Cardiac septum (tissue), 1 donor: Measurements from ENCODE around the gene GRAMD2A. TPM values are rescaled to one million over a fixed set of nuclear protein-coding genes. Genes with fewer than 3 reads are reported as not detected.

ENCODE experiments used
- DNase-seq: peaks from one replicate; pipeline ENCODE4 v3.0.0-alpha.2; 2020; ENCODE audit warnings: low spot score
- intact Hi-C: fragments of 100-400 bp; cut with DNase I; formaldehyde crosslinking; loops from one replicate; pipeline ENCODE4 v1.14.0; 2022
- long read RNA-seq: library from polyadenylated mRNA; unstranded; transcript quantifications from one replicate; pipeline ENCODE4 v2.0.0, GENCODE V29; 2021
- total RNA-seq: library from RNA; stranded (reverse); fragmentation: NEBNext Ultra II Directional; extraction: Animal tissue kit (Norgen Biotek cat#: 25700); gene quantifications from one replicate; pipeline ENCODE4 v1.2.1, GENCODE V29; 2021
- donor health status: DM: no; HTN: no; CAD: no.

The GRAMD2A gene
- total RNA-seq, result not detected
- long read RNA-seq, result 0 reads

DNA sequence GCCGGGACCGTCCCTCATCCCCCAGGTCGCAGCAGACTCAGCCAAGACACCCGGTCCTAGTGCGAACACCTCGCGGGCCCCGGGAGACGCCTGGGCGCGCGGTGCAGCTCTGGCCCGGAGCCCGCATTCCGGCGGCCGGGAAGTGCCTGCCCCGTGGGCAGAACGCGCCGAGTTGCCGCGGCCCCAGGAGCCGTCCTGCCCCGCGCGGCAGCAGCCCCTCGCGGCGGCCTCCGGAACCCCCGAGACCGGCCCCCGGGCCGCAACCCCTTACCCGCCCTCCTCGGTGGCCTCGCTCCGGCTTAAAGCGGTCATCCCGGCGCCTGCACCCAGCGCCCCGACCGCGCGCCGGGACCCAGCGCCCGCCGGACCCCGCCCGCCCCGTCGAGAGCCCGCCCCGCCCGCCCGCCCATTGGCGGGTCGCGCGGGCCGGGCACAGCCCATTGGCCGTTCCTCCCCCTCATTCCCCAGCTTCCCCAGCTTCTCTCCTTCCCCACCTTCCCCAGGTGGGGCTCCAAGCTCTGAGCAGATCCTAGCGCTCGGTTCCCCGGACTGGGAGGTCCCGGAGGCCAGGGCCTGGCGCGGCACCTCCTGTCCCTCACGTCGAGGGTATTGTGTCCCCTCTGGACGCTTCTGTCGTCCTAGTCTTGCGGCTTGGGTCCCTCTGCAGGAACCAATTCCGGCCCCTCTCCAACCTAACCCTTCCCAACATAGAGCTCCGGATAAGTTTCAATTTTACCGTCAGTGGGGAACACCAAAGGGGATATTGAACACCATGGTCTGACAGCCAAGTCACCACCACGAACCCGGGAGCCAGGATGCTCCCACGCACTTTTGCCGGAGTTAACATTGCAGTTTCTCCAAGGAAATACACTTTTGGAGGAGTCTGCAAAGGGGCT, at the start of gene GRAMD2A:
TSS of gene GRAMD2A (minus strand) at position 328 of the 896 bp plus-strand sequence.
- DNase-seq, result no peak
- intact Hi-C loops, result no loop called here

DNA sequence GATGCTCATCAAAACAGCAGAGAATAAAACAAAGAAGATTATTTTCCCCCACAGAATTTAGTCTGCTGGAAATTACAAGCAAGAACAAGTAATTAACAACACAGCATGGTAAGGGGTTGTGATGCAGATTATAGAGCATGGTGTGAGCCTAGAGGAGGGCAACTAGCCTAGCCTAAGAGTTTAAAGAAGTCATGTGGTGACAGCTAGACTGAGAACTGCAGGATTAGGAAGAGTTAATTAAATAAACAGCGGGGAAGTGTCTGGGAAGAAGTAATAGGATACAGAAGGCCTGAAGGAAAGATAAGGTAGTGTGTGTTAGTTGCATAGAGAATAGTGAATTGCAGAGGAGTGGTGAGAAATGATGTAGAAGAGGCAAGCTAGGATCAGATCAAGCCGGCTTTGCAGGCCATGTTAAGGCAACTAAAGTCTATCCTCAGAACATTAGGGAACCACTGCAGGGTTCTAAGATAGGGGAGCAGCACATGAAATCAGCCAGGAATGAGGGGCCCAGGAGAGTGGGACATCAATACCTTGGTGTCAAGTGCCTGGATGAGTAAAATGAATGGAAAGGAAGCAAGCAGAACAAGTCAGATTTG, 45.3 kb upstream of the GRAMD2A start:
- DNase-seq, result no peak
- intact Hi-C loops, result no loop called here

DNA sequence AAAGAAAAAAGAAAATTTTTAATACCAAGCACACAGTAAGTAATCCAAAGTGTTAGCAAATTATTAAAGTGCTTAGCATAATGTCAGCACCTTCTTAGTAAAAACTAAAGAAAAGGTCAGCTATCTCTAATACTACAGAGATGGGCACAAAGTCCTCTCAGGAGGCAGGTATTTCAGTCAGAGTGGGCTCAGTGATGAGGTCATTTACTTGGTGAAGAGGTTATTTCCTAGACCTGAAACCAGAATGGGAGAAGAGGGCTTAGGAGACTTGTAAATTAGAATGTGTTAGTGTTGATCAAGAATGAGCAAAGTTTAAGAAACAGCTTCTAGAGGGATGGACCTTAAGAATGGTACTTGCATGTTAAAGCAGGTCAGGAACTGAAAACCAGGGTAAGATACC, 42.1 kb upstream of the GRAMD2A start:
- intact Hi-C loops, result no loop called here
- no peak for DNase-seq

DNA sequence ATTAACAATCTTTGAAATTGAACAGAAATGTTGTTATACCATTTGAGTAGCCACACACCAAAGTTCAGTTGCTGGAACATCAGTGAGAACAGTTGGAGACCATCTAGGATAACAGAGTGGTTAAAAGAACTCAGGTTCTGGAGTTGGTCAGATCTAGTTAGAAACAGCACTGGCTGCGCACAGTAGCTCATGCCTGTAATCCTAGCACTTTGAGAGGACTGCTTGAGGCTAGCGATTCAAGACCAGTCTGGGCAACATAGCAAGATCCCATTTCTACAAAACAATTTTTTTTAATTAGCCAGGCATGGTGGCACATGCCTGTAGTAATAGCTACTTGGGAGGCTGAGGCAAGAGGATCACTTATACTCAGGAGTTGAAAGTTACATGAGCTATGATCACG, 41.0 kb upstream of the GRAMD2A start:
- no peak for DNase-seq
- intact Hi-C loops, result no loop called here

DNA sequence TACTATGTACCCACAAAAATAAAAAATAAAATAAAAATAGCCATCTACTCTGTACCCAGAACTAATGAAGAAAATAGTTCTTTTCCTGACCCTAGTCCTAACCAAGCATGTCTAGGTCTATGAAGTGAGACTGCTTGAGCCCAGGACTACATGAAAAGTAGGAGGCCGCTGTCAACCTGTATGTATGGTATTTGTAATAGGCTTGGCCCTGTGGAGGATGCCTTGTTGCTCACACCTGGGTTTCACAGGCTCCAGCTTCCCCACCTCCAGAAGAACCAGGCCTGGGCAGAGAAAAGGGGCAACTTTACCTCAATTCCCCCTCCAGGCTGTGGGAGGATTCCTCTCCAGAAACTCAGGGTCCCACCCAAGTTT, 40.3 kb upstream of the GRAMD2A start:
- no peak for DNase-seq
- intact Hi-C loops, result no loop called here

DNA sequence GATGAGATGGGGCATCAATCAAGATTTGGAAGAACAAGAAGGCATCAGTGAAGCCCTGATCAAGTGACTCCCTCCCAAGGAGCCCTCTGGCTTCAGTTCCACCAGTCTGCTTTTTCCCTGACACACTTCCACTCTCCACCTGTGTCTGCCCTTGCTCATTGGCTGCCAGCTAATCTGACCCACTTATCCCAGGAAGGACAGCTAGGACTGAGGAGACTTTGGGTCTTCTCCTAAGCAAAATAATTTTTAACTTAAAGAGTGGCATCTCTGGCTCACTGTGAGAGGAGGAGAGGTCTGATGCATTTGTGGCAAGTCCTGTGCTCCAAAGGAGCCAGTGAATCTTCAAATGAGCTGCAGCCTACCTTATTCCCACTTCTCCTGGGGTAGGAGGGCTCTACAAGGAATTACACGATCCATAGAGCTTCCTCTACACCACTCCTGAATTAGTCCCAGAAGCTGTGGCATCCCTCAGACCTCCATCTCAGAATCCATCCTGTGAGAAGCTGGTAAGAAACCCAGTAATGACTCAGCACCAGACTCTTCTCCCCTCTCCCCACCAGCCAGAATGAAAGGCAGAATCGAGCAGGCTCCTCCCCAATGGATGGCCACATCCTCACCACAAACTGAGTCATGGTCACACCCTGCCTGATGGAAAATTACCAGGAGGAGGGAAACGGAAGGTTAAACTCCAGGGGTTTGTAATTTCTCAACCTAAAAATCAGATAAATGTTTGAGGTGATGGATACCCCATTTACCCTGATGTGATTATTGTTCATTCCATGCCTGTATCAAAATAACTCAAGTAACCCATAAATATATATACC, 39.7 kb upstream of the GRAMD2A start:
- DNase-seq, result peak; percentile 83
- intact Hi-C loops, result no loop called here

DNA sequence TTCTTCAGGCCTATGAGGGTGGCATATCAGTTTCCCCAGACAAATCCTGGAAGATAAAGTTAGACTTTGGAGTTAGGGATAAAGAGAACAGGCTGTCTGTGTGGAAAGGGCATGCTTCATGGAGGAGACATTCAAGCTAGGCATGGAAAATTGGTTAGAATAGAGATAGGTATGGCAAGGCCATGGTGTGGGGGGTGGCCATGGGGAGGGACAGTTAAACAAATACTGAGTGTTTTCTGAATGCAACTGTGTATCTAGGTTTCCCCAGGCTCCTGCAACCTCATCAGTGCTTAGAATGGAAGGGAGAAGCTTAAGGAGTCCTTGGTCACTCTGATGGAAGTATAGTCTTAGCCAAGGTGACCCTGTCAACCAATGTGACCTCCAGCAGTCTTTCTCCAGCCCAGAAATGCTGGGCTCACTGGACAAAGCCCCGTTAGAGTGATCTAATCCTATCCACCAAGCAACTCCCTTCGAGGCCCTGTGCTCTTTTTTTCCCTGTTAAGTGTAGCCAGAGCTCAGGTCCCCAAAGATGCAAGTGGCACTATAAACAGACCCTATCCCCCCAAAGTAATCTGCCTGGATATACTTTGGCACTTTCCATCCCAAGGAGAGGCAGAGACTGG, 38.9 kb upstream of the GRAMD2A start:
- no peak for DNase-seq
- intact Hi-C loops, result no loop called here

DNA sequence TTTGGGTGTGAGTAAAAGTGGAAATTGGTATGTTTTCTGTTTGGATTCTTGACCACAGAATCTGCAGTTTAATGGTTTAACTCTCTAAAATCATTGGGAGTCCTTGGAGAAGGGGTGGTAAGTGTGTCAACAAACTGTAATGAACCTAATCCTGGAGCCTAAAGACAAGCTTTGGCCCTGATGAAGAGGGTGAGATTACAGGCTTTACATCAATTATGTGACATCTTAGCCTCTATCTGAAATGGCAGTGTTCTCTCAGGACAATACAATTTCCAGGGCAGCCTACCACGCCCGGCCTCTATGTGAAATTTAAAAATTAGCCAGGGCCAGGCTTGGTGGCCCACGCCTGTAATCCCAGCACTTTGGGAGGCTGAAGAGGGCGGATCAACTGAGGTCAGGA, 37.7 kb upstream of the GRAMD2A start:
- no peak for DNase-seq
- intact Hi-C loops, result no loop called here

DNA sequence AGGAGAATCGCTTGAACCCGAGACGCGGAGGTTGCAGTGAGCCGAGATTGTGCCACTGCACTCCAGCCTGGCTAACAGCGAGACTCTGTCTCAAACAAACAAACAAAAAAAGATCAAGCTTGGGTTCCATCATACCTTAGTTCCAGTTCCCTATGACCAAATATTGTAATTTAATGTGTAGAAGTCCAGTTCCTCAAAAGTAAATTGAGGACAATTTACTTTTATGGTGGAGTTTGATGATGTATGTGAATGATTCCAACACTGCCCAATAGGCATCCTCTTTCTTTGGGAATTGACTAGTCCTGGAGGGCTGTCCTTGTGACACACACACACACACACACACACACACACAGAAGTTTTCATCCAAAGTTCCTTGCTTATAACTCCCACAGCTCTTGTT, 36.2 kb upstream of the GRAMD2A start:
- DNase-seq, result no peak
- intact Hi-C loops, result no loop called here

DNA sequence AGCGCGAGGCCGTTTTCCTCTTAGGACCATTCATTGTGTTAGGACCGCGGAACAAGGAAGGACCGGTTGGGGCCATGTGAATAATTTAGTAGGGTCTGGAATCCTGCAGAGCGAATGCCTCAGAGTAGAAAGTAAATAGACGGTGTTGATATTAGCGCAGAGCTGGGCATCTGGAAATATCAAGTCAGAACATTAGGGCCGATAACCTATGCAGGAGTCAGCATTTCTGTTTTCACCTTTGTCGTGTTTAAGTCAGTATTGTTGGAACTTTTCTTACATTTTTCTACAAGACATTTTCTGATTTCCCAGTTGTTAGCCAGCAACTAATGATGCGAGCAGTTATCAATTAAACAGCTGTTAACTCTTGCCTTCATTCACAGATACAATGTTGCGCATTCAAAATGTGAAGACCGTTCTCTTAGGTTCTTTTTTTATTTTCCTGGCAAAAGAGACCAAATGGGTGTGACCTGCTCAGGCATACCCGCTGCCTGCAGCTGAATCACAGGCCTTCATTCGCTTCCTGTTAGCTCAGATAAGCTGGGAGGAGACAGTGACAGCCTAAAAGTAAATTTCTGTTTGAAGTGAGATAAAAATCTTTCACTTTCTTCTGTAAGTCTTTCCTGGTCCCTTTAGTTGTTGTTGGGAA, 34.4 kb upstream of the GRAMD2A start:
- no peak for DNase-seq
- intact Hi-C loops, result loop anchor here (1.0 kb wide), 1 partner anchor 40 kb away; the partner anchor contains the start of gene PARP6

DNA sequence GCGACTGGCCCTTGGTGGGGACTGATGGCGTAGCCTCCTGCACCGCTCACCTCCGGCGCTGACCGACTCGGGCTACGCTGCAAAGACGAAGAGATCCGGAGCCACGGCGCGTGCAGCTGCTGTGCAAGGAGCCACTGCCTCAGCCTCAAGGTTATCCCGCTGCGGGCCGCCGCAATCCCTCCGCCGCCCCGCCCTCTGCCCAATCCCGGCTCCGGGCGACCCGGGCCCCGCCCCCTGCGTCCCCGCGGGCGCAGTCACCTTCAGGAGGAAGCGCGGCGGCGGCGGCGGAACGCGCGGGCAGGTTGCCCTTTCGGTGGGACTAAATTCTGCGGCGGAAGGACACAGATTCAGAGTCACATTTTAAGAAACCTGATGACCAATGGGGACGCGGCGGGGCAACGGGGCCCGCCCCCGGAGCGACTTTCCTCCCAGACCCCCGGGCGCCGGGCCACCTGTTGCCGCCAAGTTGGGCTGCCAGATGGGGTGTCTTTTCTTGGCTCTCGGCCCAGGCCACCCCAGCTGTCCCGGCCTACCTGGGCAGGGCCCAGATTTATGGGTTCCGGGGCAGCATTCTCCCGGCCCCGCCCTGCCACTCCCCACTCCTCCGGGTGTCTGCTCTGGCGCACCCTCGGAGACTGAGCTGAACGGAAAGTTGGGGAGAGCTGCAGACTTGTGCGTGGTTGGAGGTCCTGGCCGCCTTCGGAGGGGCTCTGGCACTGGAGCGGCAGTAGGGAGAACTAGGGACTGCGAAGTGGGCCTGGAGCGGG, 33.7 kb upstream of the GRAMD2A start, which contains the start of gene PKM:
TSS of gene PKM (minus strand) at position 125 of the 767 bp plus-strand sequence. CDS start 12,093 bp downstream, outside the sequence.
- intact Hi-C loops, result loop anchor here (1.0 kb wide), 1 partner anchor 41 kb away; the partner anchor contains the start of gene PARP6
- peak; percentile 98 for DNase-seq

DNA sequence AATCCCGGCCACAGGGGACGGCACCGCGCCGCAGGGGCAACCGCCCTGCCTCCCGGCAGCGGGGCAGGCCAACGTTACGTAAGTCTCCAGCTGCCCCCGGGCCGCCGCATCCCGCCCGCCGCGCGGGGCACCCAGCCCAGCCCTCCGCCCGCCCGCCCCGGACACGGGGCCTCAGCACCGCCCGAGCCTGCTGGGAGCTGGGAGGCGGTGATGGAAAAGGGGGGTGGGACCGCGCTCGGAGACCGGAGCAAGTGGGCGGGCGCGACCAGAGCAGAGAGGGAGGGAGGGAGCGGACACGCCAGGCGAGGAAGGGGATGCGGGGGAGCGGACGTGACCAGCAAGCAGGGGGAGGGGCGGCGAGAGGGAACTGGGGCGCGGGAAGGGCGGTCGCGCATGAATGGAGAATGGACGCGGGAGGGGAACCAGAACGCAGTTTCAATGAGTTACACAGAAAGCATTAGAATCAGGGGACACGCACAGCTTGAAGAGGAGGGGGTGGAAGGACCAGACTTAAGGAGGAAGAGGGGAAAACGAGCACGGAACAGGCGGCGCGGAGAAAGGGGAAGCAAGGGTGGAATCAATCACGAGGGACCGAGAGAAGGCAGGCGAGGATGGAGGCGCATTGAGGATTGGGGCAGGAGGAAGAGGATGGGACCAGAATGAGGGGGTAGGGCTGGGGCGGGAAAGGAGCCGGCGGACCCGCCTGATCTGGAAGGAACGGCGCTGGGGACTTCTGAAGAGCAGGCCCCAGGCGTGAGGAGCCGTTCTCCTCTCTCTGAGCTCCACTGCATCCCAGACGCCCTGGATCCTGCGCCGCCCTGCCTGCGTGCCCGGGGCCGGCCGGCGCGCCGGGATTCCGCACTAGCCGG, 32.8 kb upstream of the GRAMD2A start:
- DNase-seq, result peak; percentile 97
- intact Hi-C loops, result loop anchor here (1.0 kb wide), 2 partner anchors 27 to 42 kb away; partner anchors contain the start of gene PARP6

DNA sequence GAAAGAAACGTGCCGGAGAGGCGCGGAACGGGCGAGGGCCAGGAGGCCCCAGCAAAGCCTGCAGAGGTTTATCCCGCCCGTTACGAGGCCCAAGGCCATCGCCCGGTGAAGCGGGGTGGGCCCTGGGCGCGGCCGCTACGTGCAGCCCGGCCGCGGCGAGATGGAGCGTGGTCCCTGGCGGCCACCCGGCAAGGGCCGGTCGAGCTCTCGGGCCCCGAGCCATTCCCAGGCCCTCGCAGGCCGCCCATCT, 32.3 kb upstream of the GRAMD2A start:
- intact Hi-C loops, result loop anchor here (1.0 to 5.0 kb wide), 2 partner anchors 27 to 113 kb away; partner anchors contain the start of genes MYO9A and SENP8
- DNase-seq, result no peak

DNA sequence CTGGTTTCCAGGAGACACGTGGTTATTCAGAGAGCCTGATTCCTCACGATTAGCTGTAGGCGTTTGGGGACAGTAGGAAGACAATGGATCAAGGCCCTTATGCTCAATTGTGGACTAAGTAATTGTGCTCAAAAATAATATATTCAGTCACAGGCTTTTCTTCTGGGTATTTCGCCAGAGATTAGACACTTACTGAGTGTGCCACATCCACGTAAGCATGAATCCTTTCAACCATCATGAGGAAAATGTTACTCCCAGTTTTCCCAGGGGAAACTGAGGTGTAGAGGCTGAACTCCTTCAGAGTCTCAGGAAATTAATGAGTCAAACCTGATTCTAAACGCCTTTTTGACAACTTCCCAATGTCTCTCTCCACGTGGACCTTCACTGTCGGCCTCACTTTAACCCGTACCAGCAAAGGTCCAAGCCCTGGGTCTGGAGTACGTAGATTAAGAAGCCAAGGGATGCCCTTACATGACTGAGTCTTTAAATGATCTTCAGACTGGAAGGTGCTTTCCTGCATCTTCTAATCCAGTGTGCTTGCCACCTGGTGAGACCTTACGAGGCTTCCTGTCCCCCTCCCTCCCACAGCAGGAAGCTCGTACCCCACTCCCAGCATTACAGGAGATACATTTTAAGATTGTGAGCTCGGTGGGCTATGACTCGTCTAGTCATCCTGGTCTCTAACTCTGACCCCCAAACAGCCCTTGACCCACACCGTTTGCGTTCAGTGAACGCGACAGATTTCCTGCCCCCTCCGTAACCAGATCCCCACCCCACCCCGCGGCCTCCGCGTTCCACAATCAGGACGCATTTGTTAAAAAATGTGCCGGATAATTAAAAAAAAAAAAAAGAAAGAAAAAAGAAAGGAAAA, 31.7 kb upstream of the GRAMD2A start:
- intact Hi-C loops, result loop anchor here (5.0 kb wide), 1 partner anchor 112 kb away; the partner anchor contains the start of genes MYO9A and SENP8

DNA sequence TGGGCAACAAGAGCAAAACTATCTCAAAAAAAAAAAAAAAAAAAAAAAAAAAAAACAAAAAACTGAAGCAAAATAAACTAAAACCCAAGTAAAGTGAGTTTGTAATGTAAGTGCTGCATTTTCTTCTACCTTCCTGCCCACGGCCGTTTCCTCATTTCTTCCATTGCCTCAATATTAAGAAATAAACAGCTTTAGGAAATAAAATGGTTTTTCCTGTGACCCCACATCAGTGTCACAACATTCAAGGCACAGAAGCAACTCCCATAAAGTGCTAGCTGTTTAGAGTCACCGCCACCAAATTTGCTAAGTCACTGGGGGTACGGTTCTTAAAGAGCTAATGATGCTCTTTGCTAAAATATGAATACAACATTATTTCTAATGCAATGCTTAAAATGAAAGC, 30.1 kb upstream of the GRAMD2A start:
- intact Hi-C loops, result loop anchor here (5.0 kb wide), 1 partner anchor 110 kb away; the partner anchor contains the start of genes MYO9A and SENP8
- DNase-seq, result no peak

More for the DNA sequence above, 31.7 kb upstream of the GRAMD2A start:
- DNase-seq, result no peak

DNA sequence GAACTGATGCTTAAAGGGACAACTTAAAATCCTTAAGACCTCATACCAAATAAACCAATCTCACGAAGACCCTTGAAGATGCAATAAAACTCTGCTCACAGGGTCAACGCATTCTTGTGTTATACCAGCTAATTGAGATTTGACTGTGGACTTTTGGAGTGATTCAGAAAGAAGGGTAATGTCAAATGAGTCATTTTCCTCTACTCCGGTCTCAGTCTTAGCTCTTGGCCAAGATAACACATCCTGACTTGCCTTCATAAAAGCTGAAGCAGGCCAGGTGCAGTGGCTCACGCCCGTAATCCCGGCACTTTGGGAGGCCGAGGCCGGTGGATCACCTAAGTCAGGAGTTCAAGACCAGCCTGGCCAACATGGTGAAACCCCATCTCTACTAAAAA, 29.6 kb upstream of the GRAMD2A start:
- intact Hi-C loops, result loop anchor here (5.0 kb wide), 1 partner anchor 110 kb away; the partner anchor contains the start of genes MYO9A and SENP8
- no peak for DNase-seq
